GM23338 (cell line): ENCODE results near the gene C2CD3. TPM values are rescaled to one million over a fixed set of nuclear protein-coding genes. Genes with fewer than 3 reads are reported as not detected.

Source experiments
- ATAC-seq: fragments of 200-7000 bp; cut with Tn5 transposase; 3 replicates; pipeline ENCODE4 v1.9.1; 2020
- DNase-seq: peaks from one replicate; pipeline ENCODE4 v3.0.0-alpha.2; 2015; ENCODE audit warnings: low spot score
- H2AFZ ChIP-seq: fragments of 200-600 bp; sonication (generic); 2 replicates; pipeline ENCODE4 v1.8.0; 2016; ENCODE audit warnings: antibody characterized with exemption, mild to moderate bottlenecking, moderate library complexity
- H3F3A ChIP-seq: fragments of 200-600 bp; sonication (generic); replicated peaks from 2 replicates; pipeline ENCODE4 v1.8.0; 2017; ENCODE audit warnings: antibody characterized with exemption, mixed run types, low read depth
- H3K27ac ChIP-seq: fragments of 200-600 bp; sonication (generic); 2 replicates; pipeline ENCODE4 v1.6.1; 2016; ENCODE audit warnings: low read depth
- H3K27me3 ChIP-seq: fragments of 200-600 bp; sonication (generic); 2 replicates; pipeline ENCODE4 v1.8.0; 2016; ENCODE audit warnings: mild to moderate bottlenecking, mixed run types, moderate library complexity; ENCODE audit not compliant: insufficient read depth
- H3K36me3 ChIP-seq: fragments of 200-600 bp; sonication (generic); 2 replicates; pipeline ENCODE4 v1.8.0; 2016; ENCODE audit warnings: mild to moderate bottlenecking; ENCODE audit not compliant: insufficient read depth
- H3K4me1 ChIP-seq: fragments of 200-600 bp; sonication (generic); 2 replicates; pipeline ENCODE4 v1.8.0; 2016; ENCODE audit warnings: mild to moderate bottlenecking, moderate library complexity; ENCODE audit not compliant: insufficient read depth
- H3K4me2 ChIP-seq: fragments of 200-600 bp; sonication (generic); 2 replicates; pipeline ENCODE4 v1.7.1; 2017; ENCODE audit warnings: mixed run types
- H3K4me3 ChIP-seq: fragments of 200-600 bp; sonication (generic); 2 replicates; pipeline ENCODE4 v1.6.1; 2016; ENCODE audit warnings: mixed run types
- H3K79me2 ChIP-seq: fragments of 200-600 bp; sonication (generic); replicated peaks from 2 replicates; pipeline ENCODE4 v1.8.0; 2017; ENCODE audit warnings: mild to moderate bottlenecking; ENCODE audit not compliant: insufficient read depth
- H3K9me2 ChIP-seq: fragments of 200-600 bp; sonication (generic); 2 replicates; pipeline ENCODE4 v1.8.0; 2017; ENCODE audit not compliant: insufficient read depth
- H4K20me1 ChIP-seq: fragments of 200-600 bp; sonication (generic); replicated peaks from 2 replicates; pipeline ENCODE4 v1.8.0; 2017; ENCODE audit warnings: mild to moderate bottlenecking; ENCODE audit not compliant: insufficient read depth
- H3K27ac Mint-ChIP-seq: 2 replicates; pipeline ENCODE4 v1.8.0; 2020; ENCODE audit warnings: inconsistent platforms, mild to moderate bottlenecking, moderate library complexity, mixed read lengths
- H3K27me3 Mint-ChIP-seq: 3 replicates; pipeline ENCODE4 v1.8.0; 2022; ENCODE audit warnings: low read depth, mild to moderate bottlenecking, moderate library complexity, mixed read lengths, inconsistent platforms; ENCODE audit not compliant: insufficient read depth, poor library complexity
- H3K36me3 Mint-ChIP-seq: 3 replicates; pipeline ENCODE4 v1.8.0; 2021; ENCODE audit warnings: low read depth, mild to moderate bottlenecking, inconsistent platforms, moderate library complexity, mixed read lengths
- H3K4me1 Mint-ChIP-seq: 3 replicates; pipeline ENCODE4 v1.8.0; 2020; ENCODE audit warnings: mild to moderate bottlenecking, inconsistent platforms, mixed read lengths
- H3K4me3 Mint-ChIP-seq: 3 replicates; pipeline ENCODE4 v1.8.0; 2021; ENCODE audit warnings: moderate library complexity, mild to moderate bottlenecking, inconsistent platforms, mixed read lengths
- H3K9me3 Mint-ChIP-seq: 3 replicates; pipeline ENCODE4 v1.8.0; 2020; ENCODE audit warnings: moderate library complexity, mild to moderate bottlenecking, inconsistent platforms, mixed read lengths
- CREB1 ChIP-seq: fragments of 250-450 bp; sonication (Bioruptor Pico); IDR thresholded peaks from 2 replicates; pipeline ENCODE4 v1.5.0; 2020; ENCODE audit warnings: low read depth, mild to moderate bottlenecking, moderate library complexity
- EZH2 ChIP-seq: fragments of 200-600 bp; sonication (generic); IDR thresholded peaks from one replicate; pipeline ENCODE4 v1.8.0; 2017; ENCODE audit warnings: antibody characterized with exemption, mild to moderate bottlenecking, low read depth; ENCODE audit not compliant: unreplicated experiment
- NANOG ChIP-seq: IDR thresholded peaks from 2 replicates; pipeline ENCODE4 v1.6.1; 2016; ENCODE audit warnings: antibody characterized with exemption, borderline replicate concordance
- POLR2AphosphoS5 ChIP-seq: IDR thresholded peaks from 2 replicates; pipeline ENCODE4 v1.6.1; 2016; ENCODE audit warnings: antibody characterized with exemption, low read depth
- STAT1 ChIP-seq: IDR thresholded peaks from one replicate; pipeline ENCODE4 v1.6.1; 2016; ENCODE audit warnings: antibody characterized with exemption; ENCODE audit not compliant: unreplicated experiment
- ZNF331 ChIP-seq: fragments of 250-450 bp; sonication (Bioruptor Pico); IDR thresholded peaks from 2 replicates; pipeline ENCODE4 v1.5.0; 2020; ENCODE audit warnings: low read depth, mild to moderate bottlenecking, moderate library complexity
- long read RNA-seq: library from polyadenylated mRNA; unstranded; transcript quantifications from one replicate; pipeline ENCODE4 v2.0.0, GENCODE V29; 2020; ENCODE audit not compliant: unreplicated experiment
- polyA plus RNA-seq: library from polyadenylated mRNA; unstranded; fragments of >200 nt; fragmentation: Nextera tagmentation; extraction: Ambion mirVana; gene quantifications from 2 replicates; pipeline ENCODE4 v1.2.1, GENCODE V29; 2016
- total RNA-seq: library from RNA; depleted of rRNA; stranded (reverse); fragments of >200 nt; shearing (Covaris generic); gene quantifications from 2 replicates; pipeline ENCODE4 v1.2.3, GENCODE V29; 2014; rRNA removed
- TF ChIP-seq, protein P1 (sequence below), 2 experiments: fragments of 200-600 bp in 1 of 2; sonication (generic) in 1 of 2; conservative IDR thresholded peaks; 2 replicates each; pipeline versions ENCODE4 v1.5.1 to v1.6.1; 2016 to 2017; ENCODE audit warnings: antibody characterized with exemption in 2 of 2, low read depth in 2 of 2, mild to moderate bottlenecking in 2 of 2, moderate library complexity in 1 of 2
- TF ChIP-seq, protein P2 (sequence below): IDR thresholded peaks from 2 replicates; pipeline ENCODE4 v1.6.1; 2016; ENCODE audit warnings: antibody characterized with exemption
- TF ChIP-seq, protein P3 (sequence below): IDR thresholded peaks from one replicate; pipeline ENCODE4 v1.6.1; 2018; ENCODE audit warnings: antibody characterized with exemption; ENCODE audit not compliant: unreplicated experiment

C2CD3 gene, protein sequence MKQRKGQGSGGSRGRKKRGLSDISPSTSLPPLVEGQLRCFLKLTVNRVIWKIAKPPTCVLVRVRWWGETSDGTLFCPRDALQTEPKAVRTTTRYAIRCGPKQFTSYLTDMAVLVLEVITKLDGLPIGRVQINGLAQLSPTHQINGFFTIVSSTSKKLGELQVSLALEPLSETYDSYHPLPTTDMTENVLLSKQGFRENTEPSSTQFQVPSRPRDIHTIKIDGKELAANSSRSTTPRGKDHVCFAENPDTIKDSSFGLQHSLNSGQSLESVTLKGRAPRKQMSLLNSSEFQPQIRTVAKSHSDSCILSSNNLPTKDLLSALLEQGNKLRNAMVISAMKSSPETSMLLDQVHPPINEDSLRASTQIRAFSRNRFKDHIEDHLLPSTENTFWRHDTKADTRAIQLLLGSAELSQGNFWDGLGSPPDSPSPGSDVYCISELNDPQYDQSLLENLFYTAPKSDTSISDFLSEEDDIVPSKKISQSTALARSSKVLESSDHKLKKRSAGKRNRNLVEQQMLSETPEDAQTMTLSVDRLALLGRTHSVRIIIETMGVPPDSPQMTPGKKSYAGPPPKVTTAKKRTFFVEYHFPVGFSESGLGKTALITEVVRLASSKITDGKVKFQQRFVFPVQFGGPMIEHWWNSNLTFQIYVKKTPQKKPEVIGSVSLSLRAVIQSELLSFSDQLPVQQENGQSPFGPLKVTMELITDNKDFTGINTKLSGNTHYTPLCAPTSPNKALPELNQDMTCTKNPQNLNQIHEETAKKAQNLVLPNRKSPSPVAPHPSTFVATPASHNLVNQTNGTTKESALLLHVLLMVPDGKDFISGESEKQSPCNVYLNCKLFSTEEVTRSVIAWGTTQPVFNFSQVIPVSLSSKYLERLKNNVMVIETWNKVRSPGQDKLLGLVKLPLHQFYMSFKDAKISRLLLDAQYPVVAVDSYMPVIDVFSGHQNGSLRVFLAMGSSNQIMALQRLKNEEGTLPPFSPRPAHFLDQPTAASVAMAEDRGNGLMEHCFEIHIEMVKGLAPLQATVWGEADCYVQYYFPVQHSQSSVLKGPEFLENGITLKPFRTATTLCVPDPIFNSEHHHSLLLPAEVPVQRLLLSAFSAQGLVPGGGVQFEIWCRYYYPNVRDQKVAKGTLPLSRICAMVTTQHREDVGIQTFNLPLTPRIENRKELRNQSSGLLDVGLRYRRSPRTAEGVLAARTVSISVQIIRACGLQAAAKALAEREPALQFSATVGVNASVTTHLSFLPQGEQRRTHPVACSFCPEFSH (N-terminal part only)
- total RNA-seq (25.6 and 29.5 TPM in 2 replicates), polyA plus RNA-seq (14.4 and 15.5 TPM in 2 replicates)
- long read RNA-seq, partial matches to known transcripts: 1 of 5 reads
- long read RNA-seq, other reads (novel, unspliced or antisense): 4 of 5 reads

DNA sequence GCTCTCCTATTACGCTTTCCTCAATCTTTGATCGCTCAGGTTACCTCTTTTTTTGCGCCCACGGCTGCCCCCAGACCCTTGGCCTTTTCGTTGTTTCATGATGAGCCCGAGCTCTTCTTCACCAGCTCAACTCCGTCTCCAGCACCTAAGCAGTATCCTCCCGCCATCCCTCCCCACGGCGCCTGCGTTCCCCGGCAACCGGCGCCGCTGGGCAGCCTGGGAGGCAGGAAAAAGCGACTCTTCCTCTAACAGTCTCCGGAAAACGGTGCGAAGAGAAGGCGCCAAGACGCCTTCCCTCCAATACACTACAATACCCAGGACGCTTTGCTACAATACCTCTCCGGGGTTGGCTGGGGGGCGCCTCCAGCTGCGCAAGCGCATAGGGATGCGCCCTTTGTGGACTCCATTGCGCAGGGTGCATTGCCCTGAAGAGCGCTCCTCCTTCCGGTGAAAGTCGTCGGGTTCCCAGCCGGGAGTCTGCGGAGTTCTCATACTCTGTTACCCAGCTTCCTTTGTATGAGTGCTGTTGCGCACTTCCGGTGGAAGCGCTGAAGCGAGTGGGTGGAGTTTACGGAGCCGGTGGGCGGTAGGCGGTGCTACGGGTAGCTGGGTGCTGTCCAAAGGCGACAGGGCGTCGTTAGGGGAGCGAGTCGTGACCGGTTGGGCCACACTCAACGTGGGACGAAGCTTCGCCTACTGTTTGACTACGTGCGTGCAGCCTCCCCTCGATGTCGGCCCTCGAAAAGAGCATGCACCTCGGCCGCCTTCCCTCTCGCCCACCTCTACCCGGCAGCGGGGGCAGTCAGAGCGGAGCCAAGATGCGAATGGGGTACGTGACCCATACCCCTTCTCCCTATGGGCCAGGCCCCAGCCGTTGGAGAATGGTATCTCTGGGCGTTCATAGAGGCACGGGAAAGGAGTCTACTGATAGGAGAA lies at the start of gene C2CD3, which contains the start of gene PPME1:
Gene C2CD3, minus strand, starts transcription at position 309 of the 936 bp plus-strand sequence. Its CDS starts 210 bp downstream, at position 99.
Gene PPME1, plus strand, starts transcription at position 596 of the 936 bp plus-strand sequence. Its CDS starts 133 bp downstream, at position 729.
- H2AFZ ChIP-seq: peak within 1 kb of the TSS; percentile 80
- H3F3A ChIP-seq: 0 out of 2 replicates have a peak, but pooled peaks cover 5% of the 10 kb centered on the region
- TF ChIP-seq CREB1 (CRISPR knock-in tag) (peak; percentile 85), POLR2AphosphoS5 (peak; percentile 81), EZH2 (no peak), ZNF331 (no peak), NANOG (no peak), STAT1 (no peak)
- TF ChIP-seq, protein P1, sequence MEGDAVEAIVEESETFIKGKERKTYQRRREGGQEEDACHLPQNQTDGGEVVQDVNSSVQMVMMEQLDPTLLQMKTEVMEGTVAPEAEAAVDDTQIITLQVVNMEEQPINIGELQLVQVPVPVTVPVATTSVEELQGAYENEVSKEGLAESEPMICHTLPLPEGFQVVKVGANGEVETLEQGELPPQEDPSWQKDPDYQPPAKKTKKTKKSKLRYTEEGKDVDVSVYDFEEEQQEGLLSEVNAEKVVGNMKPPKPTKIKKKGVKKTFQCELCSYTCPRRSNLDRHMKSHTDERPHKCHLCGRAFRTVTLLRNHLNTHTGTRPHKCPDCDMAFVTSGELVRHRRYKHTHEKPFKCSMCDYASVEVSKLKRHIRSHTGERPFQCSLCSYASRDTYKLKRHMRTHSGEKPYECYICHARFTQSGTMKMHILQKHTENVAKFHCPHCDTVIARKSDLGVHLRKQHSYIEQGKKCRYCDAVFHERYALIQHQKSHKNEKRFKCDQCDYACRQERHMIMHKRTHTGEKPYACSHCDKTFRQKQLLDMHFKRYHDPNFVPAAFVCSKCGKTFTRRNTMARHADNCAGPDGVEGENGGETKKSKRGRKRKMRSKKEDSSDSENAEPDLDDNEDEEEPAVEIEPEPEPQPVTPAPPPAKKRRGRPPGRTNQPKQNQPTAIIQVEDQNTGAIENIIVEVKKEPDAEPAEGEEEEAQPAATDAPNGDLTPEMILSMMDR (conservative IDR thresholded peaks at IDR 0.05; ENCODE audit: low read depth in 2 of 2): peak in 1 of 2 experiments; percentile 24; a peak in 1 of 4 replicates
- TF ChIP-seq, protein P2, sequence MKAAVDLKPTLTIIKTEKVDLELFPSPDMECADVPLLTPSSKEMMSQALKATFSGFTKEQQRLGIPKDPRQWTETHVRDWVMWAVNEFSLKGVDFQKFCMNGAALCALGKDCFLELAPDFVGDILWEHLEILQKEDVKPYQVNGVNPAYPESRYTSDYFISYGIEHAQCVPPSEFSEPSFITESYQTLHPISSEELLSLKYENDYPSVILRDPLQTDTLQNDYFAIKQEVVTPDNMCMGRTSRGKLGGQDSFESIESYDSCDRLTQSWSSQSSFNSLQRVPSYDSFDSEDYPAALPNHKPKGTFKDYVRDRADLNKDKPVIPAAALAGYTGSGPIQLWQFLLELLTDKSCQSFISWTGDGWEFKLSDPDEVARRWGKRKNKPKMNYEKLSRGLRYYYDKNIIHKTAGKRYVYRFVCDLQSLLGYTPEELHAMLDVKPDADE: peak; percentile 95
- TF ChIP-seq, protein P3, sequence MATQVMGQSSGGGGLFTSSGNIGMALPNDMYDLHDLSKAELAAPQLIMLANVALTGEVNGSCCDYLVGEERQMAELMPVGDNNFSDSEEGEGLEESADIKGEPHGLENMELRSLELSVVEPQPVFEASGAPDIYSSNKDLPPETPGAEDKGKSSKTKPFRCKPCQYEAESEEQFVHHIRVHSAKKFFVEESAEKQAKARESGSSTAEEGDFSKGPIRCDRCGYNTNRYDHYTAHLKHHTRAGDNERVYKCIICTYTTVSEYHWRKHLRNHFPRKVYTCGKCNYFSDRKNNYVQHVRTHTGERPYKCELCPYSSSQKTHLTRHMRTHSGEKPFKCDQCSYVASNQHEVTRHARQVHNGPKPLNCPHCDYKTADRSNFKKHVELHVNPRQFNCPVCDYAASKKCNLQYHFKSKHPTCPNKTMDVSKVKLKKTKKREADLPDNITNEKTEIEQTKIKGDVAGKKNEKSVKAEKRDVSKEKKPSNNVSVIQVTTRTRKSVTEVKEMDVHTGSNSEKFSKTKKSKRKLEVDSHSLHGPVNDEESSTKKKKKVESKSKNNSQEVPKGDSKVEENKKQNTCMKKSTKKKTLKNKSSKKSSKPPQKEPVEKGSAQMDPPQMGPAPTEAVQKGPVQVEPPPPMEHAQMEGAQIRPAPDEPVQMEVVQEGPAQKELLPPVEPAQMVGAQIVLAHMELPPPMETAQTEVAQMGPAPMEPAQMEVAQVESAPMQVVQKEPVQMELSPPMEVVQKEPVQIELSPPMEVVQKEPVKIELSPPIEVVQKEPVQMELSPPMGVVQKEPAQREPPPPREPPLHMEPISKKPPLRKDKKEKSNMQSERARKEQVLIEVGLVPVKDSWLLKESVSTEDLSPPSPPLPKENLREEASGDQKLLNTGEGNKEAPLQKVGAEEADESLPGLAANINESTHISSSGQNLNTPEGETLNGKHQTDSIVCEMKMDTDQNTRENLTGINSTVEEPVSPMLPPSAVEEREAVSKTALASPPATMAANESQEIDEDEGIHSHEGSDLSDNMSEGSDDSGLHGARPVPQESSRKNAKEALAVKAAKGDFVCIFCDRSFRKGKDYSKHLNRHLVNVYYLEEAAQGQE: peak; percentile 59
- ATAC-seq (peak; percentile 94), DNase-seq (peak; percentile 99)
- H4K20me1 ChIP-seq: no peaks in the 10 kb centered on the region
- H3K4me3 ChIP-seq: peak within 1 kb of the TSS; percentile 83
- Mint-ChIP-seq H3K4me1 (peaks cover 3% of the 10 kb centered on the region; the same call in 2 of the 3 replicates), H3K27ac (no peak within 1 kb of the TSS), H3K27me3 (no peaks in the 10 kb centered on the region), H3K4me3 (no peak within 1 kb of the TSS), H3K9me3 (no peaks in the 10 kb centered on the region), H3K36me3 (peaks cover 12% of the 10 kb centered on the region; the same call in 2 of the 3 replicates)
- H3K79me2 ChIP-seq: peaks cover 63% of the 10 kb centered on the region
- no peaks in the 10 kb centered on the region for H3K27me3 ChIP-seq
- H3K36me3 ChIP-seq: peaks cover 18% of the 10 kb centered on the region
- H3K4me2 ChIP-seq: peak within 1 kb of the TSS; percentile 92
- H3K4me1 ChIP-seq: peaks cover 23% of the 10 kb centered on the region
- H3K9me2 ChIP-seq: no peaks in the 10 kb centered on the region
- H3K27ac ChIP-seq: peak within 1 kb of the TSS; percentile 86
